ENCODE data around the gene ZNF268.

GRCh38 chr12:133233006-133233405 is 51.7 kb downstream of the ZNF268 start:
- TF ChIP-seq POLR2A (IDR thresholded peaks at IDR 0.05) (no peak), CTCF (IDR thresholded peaks at IDR 0.05) (no peak)
